ENCODE results near the gene IFI27L2.

DNA sequence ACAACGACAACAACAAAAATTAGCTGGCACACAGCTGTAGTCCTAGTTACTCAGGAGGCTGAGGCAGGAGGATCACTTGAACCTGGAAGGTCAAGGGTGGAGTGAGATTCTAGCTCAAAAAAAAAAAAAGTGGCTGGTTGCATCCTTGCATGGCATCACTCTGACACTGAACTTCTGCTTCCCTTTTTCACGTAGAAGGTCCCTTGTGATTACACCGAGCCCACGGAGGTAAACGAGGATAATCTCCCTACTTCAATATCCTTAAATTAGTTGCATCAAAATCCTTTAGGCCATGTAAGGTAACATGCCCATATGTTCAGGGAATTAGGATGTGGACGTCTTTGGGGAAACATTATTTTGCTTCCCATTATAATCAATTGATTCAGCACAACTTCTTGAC lies 40.7 kb upstream of the IFI27L2 start:
- no peak for TF ChIP-seq POLR2A (IDR thresholded peaks at IDR 0.05; ENCODE audit: low read depth, low read length)
- no peak for TF ChIP-seq TAF1 (IDR thresholded peaks at IDR 0.05; ENCODE audit: borderline replicate concordance, low read depth, low read length)
